DOHH2 (cell line): ENCODE measurements around the gene RAX2.

Source experiments
- EZH2phosphoT487 ChIP-seq: fragments of 200-600 bp; sonication (generic); IDR thresholded peaks from 2 replicates; pipeline ENCODE4 v1.6.1; 2017; ENCODE audit warnings: borderline replicate concordance, mild to moderate bottlenecking, antibody characterized with exemption, low read length, moderate library complexity, mixed read lengths
- TF ChIP-seq, protein P1 (sequence below): fragments of 200-600 bp; sonication (generic); IDR thresholded peaks from one replicate; pipeline ENCODE4 v1.5.1; 2014; ENCODE audit warnings: antibody characterized with exemption, mild to moderate bottlenecking, low read depth, low read length; ENCODE audit not compliant: poor library complexity, severe bottlenecking

DNA sequence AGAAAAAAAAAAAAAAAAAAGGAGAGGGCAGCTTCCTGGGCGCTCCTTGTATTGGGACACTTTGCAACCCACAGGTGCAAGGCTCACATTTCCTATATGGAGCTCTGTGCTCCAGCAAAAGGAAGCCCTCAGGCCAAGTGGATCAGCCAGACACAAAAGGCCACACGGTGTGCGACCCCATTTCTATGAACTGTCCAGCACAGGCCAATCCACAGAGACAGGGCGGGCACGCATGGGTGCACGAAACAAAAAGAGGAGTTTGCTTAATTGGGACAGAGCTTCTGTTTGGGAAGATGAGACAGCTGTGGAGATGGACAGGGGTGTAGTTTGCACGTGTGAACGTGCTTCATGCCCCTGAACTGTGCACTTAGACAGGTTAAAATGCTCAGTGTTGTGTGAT is 45.7 kb upstream of the RAX2 start:
- TF ChIP-seq, protein P1, sequence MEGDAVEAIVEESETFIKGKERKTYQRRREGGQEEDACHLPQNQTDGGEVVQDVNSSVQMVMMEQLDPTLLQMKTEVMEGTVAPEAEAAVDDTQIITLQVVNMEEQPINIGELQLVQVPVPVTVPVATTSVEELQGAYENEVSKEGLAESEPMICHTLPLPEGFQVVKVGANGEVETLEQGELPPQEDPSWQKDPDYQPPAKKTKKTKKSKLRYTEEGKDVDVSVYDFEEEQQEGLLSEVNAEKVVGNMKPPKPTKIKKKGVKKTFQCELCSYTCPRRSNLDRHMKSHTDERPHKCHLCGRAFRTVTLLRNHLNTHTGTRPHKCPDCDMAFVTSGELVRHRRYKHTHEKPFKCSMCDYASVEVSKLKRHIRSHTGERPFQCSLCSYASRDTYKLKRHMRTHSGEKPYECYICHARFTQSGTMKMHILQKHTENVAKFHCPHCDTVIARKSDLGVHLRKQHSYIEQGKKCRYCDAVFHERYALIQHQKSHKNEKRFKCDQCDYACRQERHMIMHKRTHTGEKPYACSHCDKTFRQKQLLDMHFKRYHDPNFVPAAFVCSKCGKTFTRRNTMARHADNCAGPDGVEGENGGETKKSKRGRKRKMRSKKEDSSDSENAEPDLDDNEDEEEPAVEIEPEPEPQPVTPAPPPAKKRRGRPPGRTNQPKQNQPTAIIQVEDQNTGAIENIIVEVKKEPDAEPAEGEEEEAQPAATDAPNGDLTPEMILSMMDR: no peak
- no peak for TF ChIP-seq EZH2phosphoT487
